ENCODE results near the gene YPEL1. TPM values are rescaled to one million over a fixed set of nuclear protein-coding genes. Genes with fewer than 3 reads are reported as not detected.

Gene YPEL1
- total RNA-seq, 1 donor from 2014 or later: 1.9 TPM

DNA sequence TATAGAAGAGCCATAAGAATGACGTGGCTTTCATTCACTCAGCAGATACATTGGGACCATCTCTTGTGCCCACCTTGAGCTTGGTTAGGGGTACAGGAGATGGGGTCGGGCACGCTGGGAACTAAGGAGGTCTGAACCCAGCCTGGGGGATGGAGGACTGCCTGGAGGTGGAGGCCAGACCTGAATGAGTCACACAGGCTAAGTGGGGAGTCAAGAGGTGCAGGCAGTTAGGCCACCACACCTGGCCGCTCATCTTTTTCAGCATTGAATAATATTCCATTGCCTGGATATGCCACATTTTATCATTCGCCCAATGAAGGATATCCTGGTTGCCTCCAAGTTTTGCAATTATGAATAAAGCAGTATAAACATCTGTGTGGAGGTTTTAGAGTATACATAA, 73.6 kb downstream of the YPEL1 start:
- no peak for DNase-seq (ENCODE audit: low spot score)
- Mint-ChIP-seq H3K36me3 (ENCODE audit: low read depth) (peaks cover 3% of the 10 kb centered on the region), H3K4me3 (ENCODE audit: low read depth) (no peak overlapping the region), H3K27me3 (ENCODE audit: low read depth) (no peaks in the 10 kb centered on the region), H3K4me1 (ENCODE audit: low read depth) (peaks cover 13% of the 10 kb centered on the region), H3K27ac (no peak overlapping the region), H3K9me3 (no peaks in the 10 kb centered on the region)
- intact Hi-C loops (cut with micrococcal nuclease): no loop called here

DNA sequence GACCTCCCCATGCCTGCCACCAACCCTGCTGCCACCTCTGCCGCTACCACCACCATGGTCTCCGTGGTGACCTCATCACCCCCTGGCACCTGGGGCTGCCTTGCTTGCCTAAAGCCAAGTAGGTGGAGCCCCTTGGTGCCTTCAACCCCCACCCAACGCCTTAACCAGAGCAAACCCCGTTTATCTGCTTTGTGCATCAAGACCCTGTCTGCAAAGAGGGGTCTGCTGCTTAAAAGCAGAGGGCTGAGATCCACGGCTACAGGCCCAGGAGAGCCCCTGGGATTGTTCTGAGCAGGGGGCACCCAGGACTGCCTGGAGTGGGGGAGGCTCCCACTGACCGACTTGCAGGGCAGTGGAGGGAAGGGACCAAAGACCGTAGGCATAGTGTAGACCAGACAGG, 74.7 kb downstream of the YPEL1 start:
- intact Hi-C loops (cut with micrococcal nuclease): no loop called here
- no peak overlapping the region for H3K4me3 Mint-ChIP-seq (ENCODE audit: low read depth)

DNA sequence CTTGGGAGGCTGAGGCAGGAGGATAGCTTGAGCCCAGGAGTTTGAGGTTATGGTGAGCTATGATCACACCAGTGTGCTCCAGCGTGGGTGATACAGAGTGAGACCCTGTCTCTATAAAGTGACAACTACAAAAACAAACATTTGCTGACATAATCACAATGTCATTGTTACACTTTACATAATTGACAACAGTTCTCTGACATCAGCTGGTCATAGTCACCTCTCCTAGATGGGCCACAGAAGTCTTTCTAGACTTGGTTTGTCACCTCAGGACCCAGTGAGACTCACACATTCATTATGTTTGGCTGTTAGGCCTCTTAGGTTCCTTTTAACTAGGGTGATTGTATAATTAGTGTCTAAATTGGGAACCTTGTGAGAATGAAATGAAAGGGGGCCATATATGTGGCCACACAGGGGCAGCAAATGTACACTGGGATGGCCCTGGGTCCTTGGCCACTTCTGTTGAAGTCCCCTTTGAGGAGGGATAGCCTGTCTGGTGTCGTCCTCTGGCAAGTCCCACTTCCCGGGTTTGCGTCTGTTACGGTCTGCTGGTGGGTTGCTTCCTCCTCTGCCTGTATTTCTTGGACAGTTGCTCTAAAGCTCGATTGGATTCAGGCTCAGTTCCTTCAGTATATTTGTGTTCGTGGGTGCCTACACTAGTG, 75.6 kb downstream of the YPEL1 start:
- Mint-ChIP-seq H3K9me3 (no peaks in the 10 kb centered on the region), H3K36me3 (ENCODE audit: low read depth) (peaks cover 6% of the 10 kb centered on the region), H3K4me3 (ENCODE audit: low read depth) (no peak overlapping the region), H3K27me3 (ENCODE audit: low read depth) (no peaks in the 10 kb centered on the region), H3K27ac (no peak overlapping the region), H3K4me1 (ENCODE audit: low read depth) (peaks cover 16% of the 10 kb centered on the region)
- intact Hi-C loops (cut with micrococcal nuclease): no loop called here
- DNase-seq (ENCODE audit: low spot score): no peak

More for the DNA sequence above, 74.7 kb downstream of the YPEL1 start:
- peaks cover 19% of the 10 kb centered on the region for H3K4me1 Mint-ChIP-seq (ENCODE audit: low read depth)
- no peak overlapping the region for H3K27ac Mint-ChIP-seq
- peaks cover 6% of the 10 kb centered on the region for H3K36me3 Mint-ChIP-seq (ENCODE audit: low read depth)
- no peaks in the 10 kb centered on the region for H3K9me3 Mint-ChIP-seq
- no peak for DNase-seq (ENCODE audit: low spot score)
- H3K27me3 Mint-ChIP-seq (ENCODE audit: low read depth): no peaks in the 10 kb centered on the region

DNA sequence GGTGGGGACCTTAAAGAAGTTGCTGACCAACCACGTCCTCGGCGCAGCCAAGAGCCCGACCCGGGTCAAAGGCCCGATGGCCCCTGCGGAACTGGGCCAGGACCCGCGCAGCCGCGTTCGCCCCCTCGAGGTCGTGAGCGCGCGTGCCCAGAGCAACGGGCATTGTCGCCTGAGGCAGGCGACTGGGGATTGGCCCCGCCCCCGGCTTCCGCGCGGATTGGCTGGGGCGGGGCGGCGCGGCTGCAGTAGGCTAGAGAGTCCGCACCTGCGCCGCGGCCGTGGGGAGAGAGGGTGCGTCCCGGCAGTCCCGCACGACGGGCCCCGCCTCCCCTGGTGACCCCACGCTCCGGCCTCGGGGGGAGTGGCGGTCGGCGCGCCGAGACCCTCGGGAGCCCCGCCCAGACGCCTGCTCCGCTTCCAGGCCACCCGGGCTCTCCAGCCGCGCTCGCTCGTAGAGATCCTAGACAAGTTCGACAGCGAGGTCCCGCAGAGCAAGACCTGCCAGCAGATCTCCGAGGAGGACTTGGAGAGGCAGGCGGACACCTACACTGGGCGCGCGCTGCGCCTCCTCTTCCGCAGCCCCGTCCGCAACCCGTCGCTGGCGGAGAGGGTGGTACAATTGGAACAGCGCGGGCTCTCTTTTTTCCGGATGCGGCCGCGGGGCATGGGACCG, 78.1 kb downstream of the YPEL1 start:
- Mint-ChIP-seq H3K27ac (peak overlapping the region; percentile 82), H3K36me3 (ENCODE audit: low read depth) (peaks cover 6% of the 10 kb centered on the region), H3K27me3 (ENCODE audit: low read depth) (no peaks in the 10 kb centered on the region), H3K4me1 (ENCODE audit: low read depth) (peaks cover 17% of the 10 kb centered on the region), H3K4me3 (ENCODE audit: low read depth) (peak overlapping the region; percentile 76), H3K9me3 (no peaks in the 10 kb centered on the region)
- intact Hi-C loops (cut with micrococcal nuclease): loop anchor here (1.0 kb wide), 1 partner anchor 15 kb away; the partner anchor contains the start of gene SDF2L1
- peak; percentile 80 for DNase-seq (ENCODE audit: low spot score)

DNA sequence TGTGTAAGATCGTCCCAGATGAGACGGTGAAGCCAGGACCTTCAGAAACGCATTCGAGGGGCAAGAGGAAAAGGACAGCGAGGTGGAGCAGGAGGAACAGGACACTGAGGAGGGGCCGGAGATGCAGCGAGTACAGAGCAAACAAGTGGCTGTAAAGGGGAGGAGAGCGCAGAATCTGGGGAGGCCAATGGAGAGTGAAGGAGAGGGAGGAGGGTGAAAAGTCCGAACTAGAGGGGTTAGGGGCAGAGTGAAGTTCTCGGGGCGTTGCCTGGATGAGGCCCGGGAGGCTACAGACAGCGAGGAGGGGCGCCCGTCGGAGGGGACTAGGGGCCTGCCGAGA, 78.6 kb downstream of the YPEL1 start:
- Mint-ChIP-seq H3K4me3 (ENCODE audit: low read depth) (peak overlapping the region; percentile 76), H3K27me3 (ENCODE audit: low read depth) (no peaks in the 10 kb centered on the region), H3K36me3 (ENCODE audit: low read depth) (peaks cover 7% of the 10 kb centered on the region), H3K4me1 (ENCODE audit: low read depth) (peaks cover 17% of the 10 kb centered on the region), H3K27ac (peak overlapping the region; percentile 82), H3K9me3 (no peaks in the 10 kb centered on the region)
- no peak for DNase-seq (ENCODE audit: low spot score)
- intact Hi-C loops (cut with micrococcal nuclease): loop anchor here (1.0 kb wide), 1 partner anchor 15 kb away; the partner anchor contains the start of gene SDF2L1

DNA sequence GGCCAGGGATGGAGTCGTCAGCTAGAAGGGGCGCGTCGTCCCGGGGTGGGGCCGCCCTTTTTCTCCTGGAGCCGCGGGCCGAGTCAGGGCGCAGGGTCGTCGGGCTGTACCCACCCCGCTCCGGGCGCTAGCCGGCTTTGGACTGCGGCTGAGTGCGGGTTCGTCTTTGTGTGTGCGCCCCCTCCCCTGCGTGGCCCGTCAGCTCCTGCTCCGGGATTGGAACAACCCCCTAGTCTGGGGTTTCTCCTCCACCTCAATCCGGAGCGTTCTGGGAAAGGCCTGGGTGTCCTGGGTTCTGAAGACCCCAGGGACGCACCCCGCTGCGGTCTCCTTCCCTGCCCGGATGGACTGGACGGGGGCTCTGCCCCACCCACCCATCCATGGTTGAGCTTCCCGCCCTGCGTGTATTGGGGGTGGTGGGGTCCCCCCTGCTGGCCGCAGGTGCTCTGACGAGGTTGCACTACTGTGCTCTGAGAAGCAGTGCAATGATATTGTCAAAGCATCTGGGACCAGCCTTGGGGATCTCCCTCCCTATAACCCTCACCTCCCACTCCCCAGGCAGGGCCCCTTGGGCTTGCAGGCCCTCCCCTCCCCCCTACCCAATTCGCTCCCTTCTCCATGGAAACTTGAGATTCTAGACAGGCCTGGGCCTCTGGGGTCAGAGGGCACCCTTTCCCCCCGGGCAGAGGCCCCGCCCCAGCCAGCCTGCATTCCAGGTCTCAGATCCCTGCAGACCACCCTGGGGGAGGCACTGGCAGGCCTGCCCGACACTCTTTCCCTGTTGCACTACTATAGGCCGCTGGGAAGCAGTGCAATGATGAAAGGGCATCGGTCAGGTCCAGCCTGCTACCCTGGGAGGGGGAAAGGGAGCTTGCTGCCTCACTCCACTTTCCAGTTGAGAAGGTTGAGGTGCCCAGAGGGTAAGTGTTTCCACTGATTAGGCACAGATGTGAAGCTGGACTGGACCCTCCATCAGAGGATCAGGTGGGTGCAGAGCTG, 82.7 kb downstream of the YPEL1 start:
- peak overlapping the region; percentile 91 for H3K4me3 Mint-ChIP-seq (ENCODE audit: low read depth)
- intact Hi-C loops (cut with micrococcal nuclease): loop anchor here (1.0 to 5.0 kb wide), 3 partner anchors 11 to 66 kb away; partner anchors contain the start of genes PPIL2 and SDF2L1
- no peaks in the 10 kb centered on the region for H3K9me3 Mint-ChIP-seq
- no peaks in the 10 kb centered on the region for H3K27me3 Mint-ChIP-seq (ENCODE audit: low read depth)
- no peak overlapping the region for H3K27ac Mint-ChIP-seq
- peaks cover 24% of the 10 kb centered on the region for H3K4me1 Mint-ChIP-seq (ENCODE audit: low read depth)
- H3K36me3 Mint-ChIP-seq (ENCODE audit: low read depth): peaks cover 26% of the 10 kb centered on the region
- DNase-seq (ENCODE audit: low spot score): no peak

DNA sequence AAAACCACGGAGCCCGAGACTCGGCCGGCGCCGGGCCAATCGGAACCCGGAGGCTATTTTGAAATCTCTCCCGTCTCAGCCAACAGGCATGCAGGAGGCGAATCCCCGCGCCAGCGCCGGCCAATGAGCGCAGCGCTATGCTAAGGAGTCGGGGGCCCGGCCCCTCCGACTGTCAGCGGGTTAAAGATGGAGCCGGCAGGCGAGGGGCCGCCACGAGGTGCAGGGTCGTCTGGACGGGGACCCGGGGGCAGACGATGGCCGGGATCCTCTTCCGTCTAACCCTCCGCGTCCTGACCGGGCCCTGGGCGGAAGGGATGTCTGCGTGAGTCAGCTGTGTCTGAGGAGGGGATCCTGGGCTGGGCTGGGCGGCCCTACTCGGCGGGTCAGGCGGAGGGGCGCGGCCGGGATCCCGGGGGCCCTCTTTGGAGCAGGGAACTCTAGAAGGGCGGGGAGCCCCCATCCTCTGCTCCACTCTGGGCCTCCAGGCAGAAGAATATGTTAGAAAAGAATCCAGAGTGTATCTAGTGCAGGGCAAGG, 83.5 kb downstream of the YPEL1 start:
- Mint-ChIP-seq H3K9me3 (no peaks in the 10 kb centered on the region), H3K36me3 (ENCODE audit: low read depth) (peaks cover 26% of the 10 kb centered on the region), H3K4me1 (ENCODE audit: low read depth) (peaks cover 23% of the 10 kb centered on the region), H3K27me3 (ENCODE audit: low read depth) (no peaks in the 10 kb centered on the region), H3K4me3 (ENCODE audit: low read depth) (peak overlapping the region; percentile 91), H3K27ac (peak overlapping the region; percentile 89)
- DNase-seq (ENCODE audit: low spot score): peak; percentile 88
- intact Hi-C loops (cut with micrococcal nuclease): loop anchor here (1.0 to 5.0 kb wide), 3 partner anchors 10 to 65 kb away; partner anchors contain the start of genes PPIL2 and SDF2L1

DNA sequence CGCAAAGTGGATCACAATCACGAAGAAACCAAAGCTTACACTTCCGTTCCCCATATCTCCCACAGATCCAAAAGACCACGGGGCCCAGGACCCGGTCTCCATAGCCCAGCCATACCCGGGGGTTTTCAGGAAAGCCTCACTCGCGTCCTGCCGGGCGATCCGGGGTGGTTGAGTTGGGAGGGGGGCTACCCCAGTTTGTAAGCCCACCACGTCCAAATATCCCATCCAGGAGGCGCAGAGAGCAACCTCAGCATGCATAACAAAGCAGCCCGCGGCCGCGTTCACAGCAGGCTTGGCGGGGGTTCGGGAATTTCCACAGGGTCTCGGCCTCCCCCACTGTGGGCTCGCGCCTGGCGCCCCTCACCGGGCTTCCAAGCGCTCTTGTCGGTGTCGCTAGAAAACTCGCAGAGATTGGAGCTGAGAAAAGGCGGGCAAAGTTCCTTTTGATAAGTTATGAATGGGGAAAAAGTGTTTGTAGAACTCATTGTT, 84.0 kb downstream of the YPEL1 start:
- peak overlapping the region; percentile 91 for H3K4me3 Mint-ChIP-seq (ENCODE audit: low read depth)
- peaks cover 26% of the 10 kb centered on the region for H3K36me3 Mint-ChIP-seq (ENCODE audit: low read depth)
- peaks cover 20% of the 10 kb centered on the region for H3K4me1 Mint-ChIP-seq (ENCODE audit: low read depth)
- no peaks in the 10 kb centered on the region for H3K27me3 Mint-ChIP-seq (ENCODE audit: low read depth)
- intact Hi-C loops (cut with micrococcal nuclease): loop anchor here (1.0 to 5.0 kb wide), 3 partner anchors 9 to 64 kb away; partner anchors contain the start of genes PPIL2 and SDF2L1
- no peak for DNase-seq (ENCODE audit: low spot score)
- H3K9me3 Mint-ChIP-seq: no peaks in the 10 kb centered on the region
- H3K27ac Mint-ChIP-seq: peak overlapping the region; percentile 89

DNA sequence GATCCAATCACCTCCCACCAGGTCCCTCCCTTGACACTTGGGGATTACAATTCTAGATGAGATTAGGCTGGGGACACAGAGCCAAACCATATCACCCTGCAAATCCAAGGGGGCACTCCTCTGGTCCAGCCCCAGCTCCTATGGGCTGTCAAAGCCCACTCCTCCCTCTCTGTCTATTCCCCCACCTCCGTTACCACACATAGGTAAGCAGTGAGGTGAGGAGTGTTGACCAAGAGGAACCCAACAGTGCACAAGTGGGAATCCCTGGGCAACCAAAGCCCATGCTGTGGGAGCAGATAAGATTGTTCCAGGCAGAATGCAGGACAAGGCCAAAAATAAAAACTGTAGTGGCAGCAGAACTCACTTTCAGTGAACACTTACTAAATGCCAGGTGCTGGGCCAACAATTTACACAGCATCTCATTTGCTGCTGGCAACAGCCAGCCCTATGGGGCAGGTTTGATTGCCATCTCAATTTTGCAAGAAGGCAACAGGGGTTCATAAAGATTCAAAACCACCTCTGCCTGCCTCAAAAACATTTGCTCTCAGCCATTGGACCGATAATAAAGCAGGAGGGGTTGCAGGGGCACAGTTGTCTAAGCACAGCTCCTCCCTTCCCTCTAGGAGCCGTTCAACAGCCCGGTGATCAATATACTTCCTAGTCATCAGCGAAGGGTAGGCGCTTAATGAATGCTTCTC, 84.6 kb downstream of the YPEL1 start:
- peak overlapping the region; percentile 89 for H3K27ac Mint-ChIP-seq
- H3K9me3 Mint-ChIP-seq: no peaks in the 10 kb centered on the region
- intact Hi-C loops (cut with micrococcal nuclease): loop anchor here (5.0 kb wide), 1 partner anchor 64 kb away; no protein-coding TSS in a partner anchor
- no peak for DNase-seq (ENCODE audit: low spot score)
- H3K36me3 Mint-ChIP-seq (ENCODE audit: low read depth): peaks cover 30% of the 10 kb centered on the region
- peak overlapping the region; percentile 91 for H3K4me3 Mint-ChIP-seq (ENCODE audit: low read depth)
- no peaks in the 10 kb centered on the region for H3K27me3 Mint-ChIP-seq (ENCODE audit: low read depth)
- peaks cover 17% of the 10 kb centered on the region for H3K4me1 Mint-ChIP-seq (ENCODE audit: low read depth)

DNA sequence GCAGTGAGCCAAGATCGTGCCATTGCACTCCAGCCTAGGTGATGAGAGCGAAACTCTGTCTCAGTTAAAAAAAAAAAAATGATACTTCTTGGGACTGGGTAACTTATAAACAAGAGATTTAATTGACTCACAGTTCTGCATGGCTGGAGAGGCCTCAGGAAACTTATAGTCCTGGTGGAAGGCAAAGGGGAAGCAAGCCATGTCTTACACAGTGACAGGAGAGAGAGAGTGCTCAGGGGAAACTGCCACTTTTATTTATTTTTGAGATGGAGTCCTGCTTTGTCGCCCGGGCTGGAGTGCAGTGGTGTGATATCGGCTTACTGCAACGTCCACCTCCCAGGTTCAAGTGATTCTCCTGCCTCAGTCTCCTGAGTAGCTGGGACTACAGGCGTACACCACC, 85.3 kb downstream of the YPEL1 start:
- H3K9me3 Mint-ChIP-seq: no peaks in the 10 kb centered on the region
- no peak overlapping the region for H3K27ac Mint-ChIP-seq
- H3K27me3 Mint-ChIP-seq (ENCODE audit: low read depth): no peaks in the 10 kb centered on the region
- H3K4me1 Mint-ChIP-seq (ENCODE audit: low read depth): peaks cover 17% of the 10 kb centered on the region
- H3K4me3 Mint-ChIP-seq (ENCODE audit: low read depth): peak overlapping the region; percentile 91
- no peak for DNase-seq (ENCODE audit: low spot score)
- intact Hi-C loops (cut with micrococcal nuclease): loop anchor here (5.0 kb wide), 1 partner anchor 63 kb away; no protein-coding TSS in a partner anchor
- peaks cover 35% of the 10 kb centered on the region for H3K36me3 Mint-ChIP-seq (ENCODE audit: low read depth)

Measured in activated T-helper 2 cell treated with anti-CD3 and anti-CD28 coated beads, Interferon-gamma antibody, Interleukin-2, Interleukin-4, amounts not matched to agents 10 μg/mL and 5 μg/mL and 100 μg/mL, durations not matched to agents 14 hours and 24 hours and 36 hours (primary cell).